GM19239 (cell line): Measurements from ENCODE around the gene THRB.

ENCODE experiments used
- DNase-seq: peaks from one replicate; pipeline ENCODE4 v3.0.0; 2011; ENCODE audit warnings: low spot score; ENCODE audit not compliant: insufficient read length
- FAIRE-seq: peaks from 2 replicates; lab custom pipeline; 2011; peaks lifted over from hg19 to GRCh38; lab: Jason Lieb, UNC

The THRB gene

GRCh38 chr3:24388611-24389010, 106.0 kb downstream of the THRB start:
- no peak for DNase-seq
- no peak for FAIRE-seq

GRCh38 chr3:24388159-24388558, 106.5 kb downstream of the THRB start:
- FAIRE-seq (no peak), DNase-seq (no peak)

GRCh38 chr3:24387493-24387892, 107.2 kb downstream of the THRB start:
- FAIRE-seq: no peak
- no peak for DNase-seq

- DNase-seq (no peak), FAIRE-seq (no peak)
Measured at GRCh38 chr3:24387000-24387399, 107.7 kb downstream of the THRB start.

- DNase-seq (no peak), FAIRE-seq (no peak)
Measured at GRCh38 chr3:24386458-24386857, 108.2 kb downstream of the THRB start.

GRCh38 chr3:24385012-24385615, 109.5 kb downstream of the THRB start:
- no peak for DNase-seq
- FAIRE-seq: no peak

- FAIRE-seq (no peak), DNase-seq (no peak)
Measured at GRCh38 chr3:24382647-24383046, 112.0 kb downstream of the THRB start.

GRCh38 chr3:24379936-24380335, 114.7 kb downstream of the THRB start:
- no peak for DNase-seq
- no peak for FAIRE-seq

- no peak for FAIRE-seq
- no peak for DNase-seq
Measured at GRCh38 chr3:24378313-24378712, 116.3 kb downstream of the THRB start.

GRCh38 chr3:24377218-24377993, 117.2 kb downstream of the THRB start:
- FAIRE-seq (no peak), DNase-seq (no peak)

GRCh38 chr3:24375947-24376384, 118.7 kb downstream of the THRB start:
- no peak for DNase-seq
- FAIRE-seq: no peak

GRCh38 chr3:24374801-24375200, 119.8 kb downstream of the THRB start:
- FAIRE-seq: peak; percentile 48
- no peak for DNase-seq

GRCh38 chr3:24373198-24373959, 121.3 kb downstream of the THRB start:
- DNase-seq (no peak), FAIRE-seq (no peak)

- no peak for DNase-seq
- FAIRE-seq: no peak
Measured at GRCh38 chr3:24372559-24373197, 122.0 kb downstream of the THRB start.

GRCh38 chr3:24370352-24371090, 124.1 kb downstream of the THRB start:
- DNase-seq (no peak), FAIRE-seq (no peak)

- no peak for DNase-seq
- FAIRE-seq: no peak
Measured at GRCh38 chr3:24368605-24369004, 126.0 kb downstream of the THRB start.

- DNase-seq: no peak
- no peak for FAIRE-seq
Measured at GRCh38 chr3:24367664-24368264, 126.9 kb downstream of the THRB start.

GRCh38 chr3:24367216-24367615, 127.4 kb downstream of the THRB start:
- FAIRE-seq (no peak), DNase-seq (no peak)

GRCh38 chr3:24365168-24365567, 129.5 kb downstream of the THRB start:
- no peak for FAIRE-seq

GRCh38 chr3:24364359-24364758, 130.3 kb downstream of the THRB start:
- DNase-seq: no peak
- FAIRE-seq: no peak

More at GRCh38 chr3:24365168-24365567, 129.5 kb downstream of the THRB start:
- no peak for DNase-seq
